GM20000 (cell line): ENCODE measurements around the gene DMGDH.

Experiments used
- DNase-seq: peaks from one replicate; pipeline ENCODE4 v3.0.0; 2012; ENCODE audit warnings: low spot score
- CTCF ChIP-seq: IDR thresholded peaks from 2 replicates; pipeline ENCODE4 v1.5.1; 2012; ENCODE audit warnings: mild to moderate bottlenecking, control low read depth; ENCODE audit errors: extremely low read depth, missing control alignments

DMGDH gene

DNA sequence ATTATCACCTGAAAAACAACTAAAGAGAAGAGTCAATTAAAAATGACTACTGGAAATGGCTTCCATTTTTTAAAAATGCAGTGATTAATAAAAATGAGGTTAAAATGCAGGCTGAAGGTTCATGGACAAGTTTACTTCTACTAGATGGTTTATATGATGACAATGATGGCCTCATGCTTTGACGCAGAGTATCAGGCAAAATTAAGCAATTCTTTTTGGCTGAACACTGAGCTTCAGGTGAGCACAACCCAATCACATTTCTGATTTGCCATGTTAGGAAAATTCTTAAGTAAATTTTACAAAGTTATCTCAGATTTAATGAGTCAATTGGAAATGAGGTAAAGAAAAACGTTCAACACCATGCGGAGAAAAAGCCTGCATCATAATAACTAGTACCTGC, 22.3 kb downstream of the DMGDH start:
- no peak for TF ChIP-seq CTCF
- DNase-seq, result no peak

GRCh38 chr5:79042188-79042587, 27.3 kb downstream of the DMGDH start:
- no peak for DNase-seq

DNA sequence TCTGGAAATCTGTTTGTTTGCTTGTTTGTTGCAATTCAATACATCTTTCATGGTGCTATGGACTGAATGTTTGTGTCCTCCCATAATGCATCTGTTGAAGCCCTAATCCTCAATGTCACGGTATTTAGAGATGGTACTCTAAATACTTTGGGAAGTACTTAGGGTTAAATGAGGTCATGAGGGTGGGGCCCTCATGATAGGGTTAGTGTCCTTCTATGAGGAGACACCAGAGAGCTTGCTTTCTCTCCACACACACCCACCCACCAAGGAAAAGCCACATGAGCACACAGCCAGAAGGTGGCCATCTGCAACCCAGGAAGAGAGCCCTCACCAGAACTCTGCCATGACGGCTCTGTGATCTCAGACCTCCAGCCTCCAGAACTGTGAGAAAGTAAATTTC, 32.7 kb downstream of the DMGDH start:
- DNase-seq, result no peak
- TF ChIP-seq CTCF, result no peak

More at GRCh38 chr5:79042188-79042587, 27.3 kb downstream of the DMGDH start:
- TF ChIP-seq CTCF, result no peak

DNA sequence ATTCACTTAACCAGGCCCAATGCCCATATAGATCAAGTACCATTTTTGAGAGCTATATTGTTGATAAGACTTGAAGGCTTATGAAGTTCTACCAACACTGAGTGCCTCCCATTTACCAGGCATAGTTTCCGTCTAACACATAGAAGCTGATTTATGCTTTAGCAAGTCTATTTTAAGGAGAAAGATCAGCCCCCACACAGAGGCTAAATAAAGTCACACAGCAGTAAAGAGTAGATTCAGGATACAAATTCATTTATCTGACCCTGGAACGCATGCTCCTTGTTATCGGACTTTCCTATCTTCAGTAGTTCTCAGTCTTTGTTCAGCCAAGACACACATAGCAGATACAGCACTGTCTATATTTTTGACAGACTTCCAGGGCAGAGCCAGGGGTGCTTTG, 34.2 kb downstream of the DMGDH start:
- no peak for DNase-seq
- no peak for TF ChIP-seq CTCF

DNA sequence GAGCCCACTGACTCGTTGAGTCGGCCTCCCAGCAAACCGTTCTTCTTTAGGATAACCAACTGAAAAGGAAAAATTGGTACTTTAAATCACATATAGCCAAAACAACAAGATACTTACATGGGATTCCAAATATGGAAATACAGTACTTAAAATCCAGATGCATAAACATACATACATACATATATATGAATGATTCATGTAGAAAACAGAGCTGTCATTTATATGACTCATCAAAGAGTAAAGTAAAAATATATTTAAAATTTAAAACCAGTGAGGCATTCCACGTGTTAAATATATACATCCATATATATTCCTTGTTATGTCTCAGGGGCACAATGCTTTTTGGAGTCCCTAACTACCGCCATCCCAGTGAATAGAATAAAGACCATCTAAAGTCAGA, 36.7 kb downstream of the DMGDH start:
- no peak for TF ChIP-seq CTCF

DNA sequence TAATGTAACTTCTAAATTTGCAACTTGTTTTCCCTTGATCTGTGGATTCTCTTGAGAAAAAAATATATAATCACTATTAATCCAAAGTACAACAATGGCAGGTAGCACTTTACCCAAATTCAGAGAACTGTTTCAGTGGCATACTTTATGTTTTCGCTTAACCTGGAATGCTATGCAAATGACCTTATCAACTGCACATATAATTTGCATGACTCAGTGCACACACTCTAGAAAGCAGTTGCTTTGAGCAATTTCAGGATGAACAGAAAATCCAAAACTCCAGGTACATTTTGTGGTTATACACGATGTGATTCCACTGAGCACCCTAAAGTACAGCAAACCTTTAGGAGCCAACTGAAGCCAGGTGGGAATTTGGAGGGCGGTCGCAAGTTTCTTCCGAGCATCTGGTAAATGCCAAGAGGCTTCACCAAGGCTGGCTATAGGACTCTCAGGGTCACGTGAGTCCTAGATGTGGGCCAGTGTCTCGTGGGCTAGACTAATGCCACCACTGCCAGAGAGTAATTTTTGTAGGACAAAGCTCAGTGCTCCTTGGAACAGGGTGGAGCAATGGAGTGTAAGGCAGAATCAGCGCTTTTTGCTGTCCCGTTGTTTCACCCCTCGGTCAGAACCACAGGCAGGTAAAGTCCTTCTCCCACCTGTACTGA, 37.3 kb downstream of the DMGDH start:
- DNase-seq, result no peak
- no peak for TF ChIP-seq CTCF

More for the DNA sequence above, 36.7 kb downstream of the DMGDH start:
- no peak for DNase-seq

DNA sequence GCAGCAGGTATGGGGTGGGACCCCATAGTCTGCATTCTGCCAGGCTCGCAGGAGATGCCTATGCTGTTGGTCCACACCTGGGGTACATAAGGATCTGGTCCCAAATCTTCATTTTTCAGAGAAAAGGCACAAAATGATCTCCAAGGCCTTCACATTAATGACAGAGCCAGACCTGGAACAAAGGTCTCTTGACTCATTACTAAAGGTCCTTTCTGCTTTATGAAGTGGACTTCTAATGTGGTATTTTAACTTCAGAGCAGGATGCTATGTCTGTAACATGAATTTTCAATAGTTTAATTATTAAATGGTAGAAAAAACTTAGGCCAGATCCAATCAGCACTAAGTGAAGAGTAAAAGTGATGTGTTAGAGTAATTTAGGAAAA, 38.0 kb downstream of the DMGDH start:
- no peak for TF ChIP-seq CTCF
- DNase-seq, result no peak
